ENCODE measurements around the gene BOLL. TPM values are rescaled to one million over a fixed set of nuclear protein-coding genes. Genes with fewer than 3 reads are reported as not detected.

BOLL gene
- total and polyA plus RNA-seq, 2 donors from 2014 or later: not detected

- no peaks in the 10 kb centered on the region for H3K27me3 ChIP-seq (ENCODE audit: control insufficient read depth, insufficient read depth, low read length)
- DNase-seq (no peak), FAIRE-seq (no peak)
- H3K36me3 ChIP-seq (ENCODE audit: control insufficient read depth in 2 of 3, insufficient read depth in 3 of 3, low read length in 3 of 3): no peaks in the 10 kb centered on the region
- no peak for TF ChIP-seq CTCF (IDR thresholded peaks at IDR 0.05; ENCODE audit: borderline replicate concordance, extremely low read depth, insufficient read depth)
- no peak overlapping the region for H3K27ac ChIP-seq (ENCODE audit: low read depth in 2 of 2, low read length in 2 of 2)
- intact Hi-C loops (cut with DNase I): no loop called here
- H3K4me3 ChIP-seq (ENCODE audit: low read length in 3 of 3): no peak overlapping the region
- H3K4me1 ChIP-seq (ENCODE audit: control insufficient read depth in 2 of 3, insufficient read depth in 2 of 3, low read depth in 1 of 3, low read length in 3 of 3): no peaks in the 10 kb centered on the region
- H3K9ac ChIP-seq (ENCODE audit: low read length in 3 of 3): no peak overlapping the region
- no peaks in the 10 kb centered on the region for H3K9me3 ChIP-seq (ENCODE audit: control insufficient read depth in 2 of 3, insufficient read depth in 1 of 3, low read length in 3 of 3)
These were observed 58.1 kb downstream of the BOLL start for GRCh38 chr2:197727011-197727410.

- no peak overlapping the region for H3K9ac ChIP-seq (ENCODE audit: low read length in 3 of 3)
- intact Hi-C loops (cut with DNase I): no loop called here
- no peaks in the 10 kb centered on the region for H3K36me3 ChIP-seq (ENCODE audit: control insufficient read depth in 2 of 3, insufficient read depth in 3 of 3, low read length in 3 of 3)
- H3K9me3 ChIP-seq (ENCODE audit: control insufficient read depth in 2 of 3, insufficient read depth in 1 of 3, low read length in 3 of 3): no peaks in the 10 kb centered on the region
- FAIRE-seq (no peak), DNase-seq (no peak)
- H3K27me3 ChIP-seq (ENCODE audit: control insufficient read depth, insufficient read depth, low read length): no peaks in the 10 kb centered on the region
- no peak for TF ChIP-seq CTCF (IDR thresholded peaks at IDR 0.05; ENCODE audit: borderline replicate concordance, extremely low read depth, insufficient read depth)
- H3K4me1 ChIP-seq (ENCODE audit: control insufficient read depth in 2 of 3, insufficient read depth in 2 of 3, low read depth in 1 of 3, low read length in 3 of 3): no peaks in the 10 kb centered on the region
- H3K4me3 ChIP-seq (ENCODE audit: low read length in 3 of 3): no peak overlapping the region
- H3K27ac ChIP-seq (ENCODE audit: low read depth in 2 of 2, low read length in 2 of 2): no peak overlapping the region
These were observed 67.3 kb downstream of the BOLL start for GRCh38 chr2:197717863-197718262.

- Histone ChIP-seq H3K27ac (ENCODE audit: low read depth in 2 of 2, low read length in 2 of 2) (no peak overlapping the region), H3K9me3 (ENCODE audit: control insufficient read depth in 2 of 3, insufficient read depth in 1 of 3, low read length in 3 of 3) (no peaks in the 10 kb centered on the region), H3K4me1 (ENCODE audit: control insufficient read depth in 2 of 3, insufficient read depth in 2 of 3, low read depth in 1 of 3, low read length in 3 of 3) (no peaks in the 10 kb centered on the region), H3K36me3 (ENCODE audit: control insufficient read depth in 2 of 3, insufficient read depth in 3 of 3, low read length in 3 of 3) (peaks cover 0 to 2% (median 0%) of the 10 kb centered on the region in 3 donors), H3K27me3 (ENCODE audit: control insufficient read depth, insufficient read depth, low read length) (no peaks in the 10 kb centered on the region), H3K4me3 (ENCODE audit: low read length in 3 of 3) (no peak overlapping the region), H3K9ac (ENCODE audit: low read length in 3 of 3) (no peak overlapping the region)
- FAIRE-seq (no peak), DNase-seq (no peak)
- intact Hi-C loops (cut with DNase I): no loop called here
- no peak for TF ChIP-seq CTCF (IDR thresholded peaks at IDR 0.05; ENCODE audit: borderline replicate concordance, extremely low read depth, insufficient read depth)
These were observed 71.8 kb downstream of the BOLL start for GRCh38 chr2:197713271-197713670.

GRCh38 chr2:197711578-197711977 is 73.5 kb downstream of the BOLL start:
- H3K9me3 ChIP-seq (ENCODE audit: control insufficient read depth in 2 of 3, insufficient read depth in 1 of 3, low read length in 3 of 3): no peaks in the 10 kb centered on the region
- H3K9ac ChIP-seq (ENCODE audit: low read length in 3 of 3): no peak overlapping the region
- no peak overlapping the region for H3K4me3 ChIP-seq (ENCODE audit: low read length in 3 of 3)
- no peaks in the 10 kb centered on the region for H3K27me3 ChIP-seq (ENCODE audit: control insufficient read depth, insufficient read depth, low read length)
- intact Hi-C loops (cut with DNase I): no loop called here
- peaks cover 0 to 9% (median 7%) of the 10 kb centered on the region in 3 donors for H3K4me1 ChIP-seq (ENCODE audit: control insufficient read depth in 2 of 3, insufficient read depth in 2 of 3, low read depth in 1 of 3, low read length in 3 of 3)
- no peak for TF ChIP-seq CTCF (IDR thresholded peaks at IDR 0.05; ENCODE audit: borderline replicate concordance, extremely low read depth, insufficient read depth)
- FAIRE-seq (no peak), DNase-seq (no peak)
- H3K27ac ChIP-seq (ENCODE audit: low read depth in 2 of 2, low read length in 2 of 2): no peak overlapping the region
- H3K36me3 ChIP-seq (ENCODE audit: control insufficient read depth in 2 of 3, insufficient read depth in 3 of 3, low read length in 3 of 3): peaks cover 0 to 2% (median 0%) of the 10 kb centered on the region in 3 donors
